Measurements from ENCODE around the gene RBM18. TPM values are rescaled to one million over a fixed set of nuclear protein-coding genes. Genes with fewer than 3 reads are reported as not detected.
A peak's percentile ranks its signal among the peaks of the same experiment; 100 is the strongest.

Gene RBM18
- total RNA-seq, 1 donor from 2014 or later: 37.3 TPM

- intact Hi-C loops (cut with DNase I): no loop called here
Observed at GRCh38 chr9:122263699-122264349, 816 bp downstream of the RBM18 start.

GRCh38 chr9:122262073-122262472 is 2.6 kb downstream of the RBM18 start:
- DNase-seq: no peak
- ATAC-seq (ENCODE audit: poor library complexity): no peak
- intact Hi-C loops (cut with DNase I): no loop called here

More at GRCh38 chr9:122263699-122264349, 816 bp downstream of the RBM18 start:
- peak; percentile 26 for ATAC-seq (ENCODE audit: poor library complexity)
- DNase-seq: no peak

GRCh38 chr9:122261469-122261881 is 3.2 kb downstream of the RBM18 start:
- intact Hi-C loops (cut with DNase I): no loop called here
- peak; percentile 68 for DNase-seq
- no peak for ATAC-seq (ENCODE audit: poor library complexity)

DNA sequence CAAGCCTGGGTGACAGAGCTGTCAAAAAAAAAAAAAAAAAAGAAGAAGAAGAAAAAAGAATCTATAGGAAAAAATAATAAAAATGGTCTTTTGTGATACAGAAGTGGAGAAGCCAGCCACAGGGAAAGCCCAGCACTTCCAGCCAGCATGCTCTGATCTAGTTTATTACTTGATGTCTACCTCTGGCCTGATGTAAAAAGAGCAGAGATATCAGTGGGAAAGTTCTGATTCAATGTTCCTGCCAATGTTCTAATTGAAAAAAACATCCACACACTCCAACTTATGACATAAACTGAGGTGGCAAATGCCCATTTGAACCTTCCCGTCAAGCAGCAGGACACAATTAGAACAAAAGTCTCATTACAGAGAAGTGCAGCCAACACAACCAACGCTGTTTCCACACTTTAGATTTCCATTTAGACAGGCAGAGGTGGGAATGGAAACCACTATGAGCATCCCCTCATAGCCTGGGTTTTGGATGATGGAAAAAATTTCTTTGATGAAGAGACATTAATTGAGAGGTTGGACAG is 5.7 kb downstream of the RBM18 start:
- peak; percentile 57 for ATAC-seq (ENCODE audit: poor library complexity)
- intact Hi-C loops (cut with DNase I): no loop called here
- no peak for DNase-seq

DNA sequence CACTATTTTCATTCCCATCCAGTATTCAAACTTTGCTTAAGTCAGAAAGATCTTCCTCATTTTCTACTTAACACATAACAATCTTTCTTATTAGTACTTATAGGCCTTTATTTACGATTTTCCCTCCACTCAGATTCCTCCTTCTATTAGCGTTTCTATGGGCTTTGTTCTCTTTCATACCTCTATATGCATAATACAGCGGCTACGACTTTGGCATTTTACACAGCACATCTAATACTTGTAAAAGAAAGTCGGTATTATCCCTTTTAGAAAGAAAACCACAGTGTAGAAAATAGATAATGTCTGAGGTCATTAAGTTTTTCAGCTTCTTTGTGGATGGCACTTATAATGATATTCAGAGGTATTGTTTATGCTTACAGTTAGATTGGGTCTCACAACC is 8.4 kb downstream of the RBM18 start:
- ATAC-seq (ENCODE audit: poor library complexity): no peak
- DNase-seq: no peak
- intact Hi-C loops (cut with DNase I): no loop called here

DNA sequence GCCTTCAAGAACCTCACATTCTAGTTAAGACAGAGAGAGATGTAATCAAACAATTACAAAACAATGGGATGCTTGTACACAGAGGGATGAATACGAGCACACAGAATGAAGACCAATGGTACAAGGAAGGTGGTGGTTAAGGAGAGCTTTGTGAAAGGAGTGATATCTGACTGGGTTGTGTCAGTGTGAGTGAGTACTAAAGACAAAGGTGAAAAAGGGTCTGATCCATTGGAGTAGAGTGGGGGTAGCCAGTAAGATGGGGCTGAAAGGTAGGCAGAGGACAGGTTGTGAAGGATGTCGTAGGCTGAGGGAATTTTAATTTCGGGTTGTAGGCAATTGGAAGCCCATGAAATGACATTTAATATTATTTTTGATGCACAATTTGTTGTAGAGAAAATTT is 9.9 kb downstream of the RBM18 start:
- intact Hi-C loops (cut with DNase I): no loop called here
- ATAC-seq (ENCODE audit: poor library complexity): no peak
- no peak for DNase-seq

- ATAC-seq (ENCODE audit: poor library complexity) (peak; percentile 34), DNase-seq (no peak)
- intact Hi-C loops (cut with DNase I): no loop called here
Observed at GRCh38 chr9:122252796-122253195, 11.8 kb downstream of the RBM18 start.

- ATAC-seq (ENCODE audit: poor library complexity): no peak
- intact Hi-C loops (cut with DNase I): no loop called here
Observed at GRCh38 chr9:122251351-122251750, 13.3 kb downstream of the RBM18 start.

GRCh38 chr9:122248448-122248865 is 16.2 kb downstream of the RBM18 start:
- ATAC-seq (ENCODE audit: poor library complexity): no peak
- intact Hi-C loops (cut with DNase I): no loop called here
- no peak for DNase-seq

More at GRCh38 chr9:122251351-122251750, 13.3 kb downstream of the RBM18 start:
- DNase-seq: no peak

GRCh38 chr9:122246666-122247065 is 18.0 kb downstream of the RBM18 start:
- DNase-seq (no peak), ATAC-seq (ENCODE audit: poor library complexity) (no peak)
- intact Hi-C loops (cut with DNase I): no loop called here

DNA sequence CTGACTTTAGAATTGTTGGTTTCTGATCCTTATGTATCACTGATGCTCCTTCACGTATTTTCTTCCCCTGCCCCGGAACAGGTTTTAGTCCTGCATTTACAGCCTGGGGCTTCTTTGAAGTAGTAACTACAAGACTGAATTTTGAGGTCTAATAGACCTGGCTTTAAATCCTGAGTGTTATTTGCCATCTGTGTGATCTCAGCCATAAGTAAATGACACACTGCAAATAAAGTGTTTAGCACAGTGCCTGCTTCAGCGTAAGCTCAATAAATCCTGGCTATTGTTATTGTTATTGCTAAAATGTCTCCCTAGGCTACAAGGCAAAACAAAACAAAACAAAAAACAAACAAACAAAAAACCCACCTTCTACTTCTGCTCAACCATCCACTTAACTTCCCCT is 20.3 kb downstream of the RBM18 start:
- intact Hi-C loops (cut with DNase I): no loop called here
- no peak for ATAC-seq (ENCODE audit: poor library complexity)
- DNase-seq: no peak

GRCh38 chr9:122239722-122240121 is 24.9 kb downstream of the RBM18 start:
- peak; percentile 94 for ATAC-seq (ENCODE audit: poor library complexity)
- intact Hi-C loops (cut with DNase I): no loop called here

DNA sequence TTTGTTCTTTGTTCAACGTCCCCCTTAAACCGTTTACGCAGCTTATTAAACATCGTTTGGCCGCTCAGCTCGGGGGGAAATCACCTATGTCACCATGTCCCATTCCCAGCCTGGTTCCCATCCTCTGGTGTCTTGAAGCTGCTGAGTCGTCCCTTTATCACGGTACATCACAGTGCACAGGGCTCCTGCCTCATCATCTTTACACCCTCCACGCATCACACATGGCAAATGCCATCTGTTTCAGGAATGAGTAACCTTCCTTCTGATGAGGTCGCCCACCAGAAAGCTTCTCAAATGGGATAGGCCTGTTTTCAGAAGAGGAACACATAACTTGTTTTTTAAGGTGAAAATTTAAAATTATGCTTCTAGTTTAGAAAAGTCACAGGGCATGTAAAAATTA is 28.0 kb downstream of the RBM18 start:
- intact Hi-C loops (cut with DNase I): no loop called here
- ATAC-seq (ENCODE audit: poor library complexity) (no peak), DNase-seq (no peak)

More at GRCh38 chr9:122239722-122240121, 24.9 kb downstream of the RBM18 start:
- peak; percentile 60 for DNase-seq

DNA sequence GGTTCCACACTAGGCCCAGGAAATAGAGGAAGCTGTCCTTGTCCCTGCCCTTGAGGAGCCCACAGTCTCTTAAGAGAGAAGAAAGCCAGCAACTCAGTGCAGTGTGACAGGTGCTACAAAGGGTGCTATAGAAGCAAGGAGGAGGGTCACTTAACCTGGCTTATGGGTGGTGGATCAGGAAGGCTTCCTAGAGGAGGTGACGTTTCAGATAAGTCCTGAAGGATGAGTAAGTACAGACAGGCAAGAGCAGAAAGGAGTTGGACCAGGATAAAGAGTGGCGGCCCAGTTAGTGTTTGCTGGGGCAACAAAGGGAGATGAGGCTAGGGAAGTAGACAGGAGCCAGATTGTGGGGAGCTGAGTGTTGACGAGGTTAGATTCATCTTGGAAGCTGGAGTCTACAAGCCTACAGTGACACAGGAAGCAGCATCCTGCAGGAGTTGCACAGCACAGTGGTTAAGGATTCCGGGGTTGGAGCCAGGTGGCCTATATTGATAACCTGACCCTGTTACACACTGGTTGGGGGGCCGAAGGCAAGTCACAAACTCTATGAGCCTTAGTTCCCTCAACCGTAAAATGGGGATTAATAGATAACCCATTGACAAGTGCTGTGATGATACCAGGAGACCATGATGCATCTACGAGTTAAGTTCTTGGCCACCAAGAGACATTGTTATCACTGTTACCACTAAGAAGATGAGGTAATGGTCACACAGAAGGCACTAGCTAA is 30.5 kb downstream of the RBM18 start:
- DNase-seq: no peak
- intact Hi-C loops (cut with DNase I): no loop called here
- ATAC-seq (ENCODE audit: poor library complexity): no peak

DNA sequence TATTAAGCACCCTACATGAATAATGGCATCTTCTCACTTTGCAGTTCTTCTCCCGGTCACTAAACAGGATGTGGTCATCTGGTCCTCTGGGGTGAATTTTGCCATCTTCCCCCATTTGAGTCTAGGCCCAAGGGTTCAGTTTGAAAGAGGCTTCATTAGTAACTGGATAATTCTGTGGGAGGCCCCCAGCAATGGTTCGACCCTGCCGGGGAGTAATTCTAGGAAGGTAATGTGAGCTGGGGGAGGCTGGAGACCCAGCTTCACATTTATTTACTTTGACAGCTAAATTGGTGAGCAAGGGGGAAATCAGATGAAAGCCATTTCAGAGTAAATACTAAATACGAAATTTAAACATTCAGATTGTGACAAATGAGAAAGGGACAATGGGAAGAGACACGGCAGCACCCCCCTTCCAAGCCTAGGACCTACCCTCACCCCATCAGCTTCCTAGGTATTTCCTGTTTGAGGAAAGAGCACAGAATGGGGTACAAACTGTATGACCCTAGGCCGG is 31.8 kb downstream of the RBM18 start:
- no peak for DNase-seq
- intact Hi-C loops (cut with DNase I): no loop called here
- no peak for ATAC-seq (ENCODE audit: poor library complexity)

DNA sequence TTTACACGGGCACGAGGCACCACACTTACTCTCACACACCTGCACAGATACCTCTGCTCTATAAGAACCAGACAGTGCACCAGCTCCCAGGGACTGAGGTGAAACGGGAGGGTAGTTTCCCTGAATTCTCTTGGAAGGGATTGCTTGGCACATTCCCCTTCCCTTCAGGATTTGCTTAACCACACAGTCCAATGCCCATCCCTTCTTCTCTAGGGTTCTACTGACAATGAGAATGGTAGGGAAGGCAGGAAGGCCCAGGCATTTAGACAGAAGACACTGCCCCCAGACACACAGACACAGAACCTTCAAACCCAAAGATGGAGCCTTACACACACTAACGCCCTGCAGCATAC is 35.2 kb downstream of the RBM18 start:
- DNase-seq: no peak
- ATAC-seq (ENCODE audit: poor library complexity): no peak
- intact Hi-C loops (cut with DNase I): no loop called here

GRCh38 chr9:122228568-122229484 is 35.8 kb downstream of the RBM18 start, which contains the start of gene LHX6:
Gene LHX6 (minus strand): TSS chr9:122228957. CDS start chr9:122228740, 217 bp downstream.
- ATAC-seq (ENCODE audit: poor library complexity): no peak
- intact Hi-C loops (cut with DNase I): no loop called here
- DNase-seq: no peak

GRCh38 chr9:122228191-122228567 is 36.5 kb downstream of the RBM18 start:
- ATAC-seq (ENCODE audit: poor library complexity): no peak
- intact Hi-C loops (cut with DNase I): no loop called here
- DNase-seq: no peak

- no peak for DNase-seq
- intact Hi-C loops (cut with DNase I): no loop called here
Observed at GRCh38 chr9:122227575-122227900, 37.1 kb downstream of the RBM18 start.

More at GRCh38 chr9:122227575-122227900, 37.1 kb downstream of the RBM18 start:
- ATAC-seq (ENCODE audit: poor library complexity): no peak
